ENCODE data around the gene SEMA3B. TPM values are rescaled to one million over a fixed set of nuclear protein-coding genes. Genes with fewer than 3 reads are reported as not detected.
"Not testable (repeated sequence)": the region's sequence is repeated elsewhere in the genome, so short reads cannot be mapped to it uniquely, and the experiment has no call there.

SEMA3B gene
- total RNA-seq, 2 experiments from 2014 or later = 0.52 to 0.84 TPM

DNA sequence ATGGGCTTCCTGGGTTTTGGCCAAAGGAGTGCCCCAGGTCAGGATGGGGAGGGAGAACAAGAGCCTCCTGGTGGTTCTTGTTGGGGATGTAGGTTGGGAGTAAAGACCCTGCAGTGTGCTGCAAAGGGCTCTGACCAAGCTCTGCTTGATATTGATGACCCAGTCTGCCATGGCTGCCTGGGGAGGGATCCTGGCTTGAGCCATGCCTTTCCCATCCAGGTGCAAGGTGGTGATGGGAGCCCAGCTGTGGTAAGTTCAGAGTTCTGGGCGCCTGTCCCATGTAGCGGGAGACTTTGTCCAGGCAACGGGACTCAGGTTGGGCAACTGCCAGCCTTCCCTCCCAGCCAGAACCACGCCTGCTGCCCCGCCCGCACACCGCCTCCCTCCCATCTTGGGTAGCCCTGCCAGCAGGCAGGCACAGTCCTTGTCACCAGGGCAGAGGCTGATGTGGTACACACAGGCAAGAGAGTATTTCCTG lies 30.4 kb upstream of the SEMA3B start:
- Mint-ChIP-seq H3K36me3 (ENCODE audit: low read depth) (peaks cover 50% of the 10 kb centered on the region), H3K4me1 (ENCODE audit: low read depth) (peaks cover 67% of the 10 kb centered on the region), H3K4me3 (peak overlapping the region; percentile 99), H3K27me3 (ENCODE audit: low read depth) (no peaks in the 10 kb centered on the region), H3K27ac (peak overlapping the region; percentile 93), H3K9me3 (ENCODE audit: insufficient read depth) (no peaks in the 10 kb centered on the region)
- ChIA-PET CTCF (interaction anchor here (1.0 to 6.7 kb wide), 2 partner anchors 6 to 44 kb away, joined by 3 to 122 read pairs; no protein-coding TSS in a partner anchor), POLR2A (interaction anchor here (1.0 to 3.6 kb wide), 4 partner anchors 8 to 61 kb away, joined by 3 to 24 read pairs (median 12); partner anchors contain the start of genes HYAL3 and NAA80)
- DNase-seq = no peak
- no peak for ATAC-seq

DNA sequence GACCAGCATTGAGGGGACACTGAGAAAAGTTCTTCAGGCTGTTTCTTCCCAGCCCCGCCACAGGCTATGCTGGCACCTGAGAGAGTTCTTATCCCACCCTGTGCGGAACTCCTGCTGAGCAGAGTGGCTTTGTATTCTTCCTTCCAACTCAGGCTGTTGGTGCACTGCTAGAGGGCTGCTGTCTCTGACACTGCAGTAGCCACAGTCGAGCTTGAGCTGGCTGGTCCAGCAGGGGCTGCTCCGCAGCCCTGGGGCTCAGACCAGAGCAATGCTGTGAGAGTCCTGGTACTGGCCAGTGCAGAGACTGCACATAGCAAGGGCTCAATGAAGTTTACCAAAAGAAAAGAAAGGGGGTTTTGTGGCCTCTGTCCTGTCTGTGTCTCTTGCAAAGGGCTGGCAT lies 29.3 kb upstream of the SEMA3B start:
- no peaks in the 10 kb centered on the region for H3K27me3 Mint-ChIP-seq (ENCODE audit: low read depth)
- no peak for DNase-seq
- ChIA-PET POLR2A (no interaction called here), CTCF (interaction anchor here (0.8 to 0.9 kb wide), 2 partner anchors 13 to 45 kb away, joined by 3 to 4 read pairs; no protein-coding TSS in a partner anchor)
- H3K4me3 Mint-ChIP-seq = peak overlapping the region; percentile 99
- no peak for ATAC-seq
- H3K27ac Mint-ChIP-seq = peak overlapping the region; percentile 93
- peaks cover 57% of the 10 kb centered on the region for H3K36me3 Mint-ChIP-seq (ENCODE audit: low read depth)
- H3K9me3 Mint-ChIP-seq (ENCODE audit: insufficient read depth) = no peaks in the 10 kb centered on the region
- H3K4me1 Mint-ChIP-seq (ENCODE audit: low read depth) = peaks cover 72% of the 10 kb centered on the region

DNA sequence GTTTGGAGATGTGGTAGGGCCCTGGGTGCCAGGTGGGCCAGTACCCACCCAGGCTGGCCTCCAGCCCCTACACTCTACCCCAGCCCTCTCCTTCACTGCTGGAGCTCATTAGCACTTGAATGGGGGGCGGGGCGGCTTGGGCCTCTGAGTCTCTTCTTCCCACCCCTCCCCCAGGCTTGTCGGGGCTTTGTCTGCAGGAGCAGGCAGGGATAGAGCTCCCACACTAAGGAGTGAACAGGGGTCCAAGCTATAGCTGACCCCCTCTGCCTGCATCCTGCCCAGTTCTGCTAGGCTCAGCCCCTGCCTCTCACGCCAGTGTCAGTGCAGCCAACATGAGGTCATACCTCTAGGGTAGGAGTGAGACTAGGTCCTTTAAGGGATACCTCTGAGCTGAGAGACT lies 27.8 kb upstream of the SEMA3B start:
- POLR2A ChIA-PET = interaction anchor here (1.0 to 4.0 kb wide), 3 partner anchors 13 to 96 kb away, joined by 3 to 17 read pairs (median 4); partner anchors contain the start of gene IFRD2
- Mint-ChIP-seq H3K4me1 (ENCODE audit: low read depth) (peaks cover 76% of the 10 kb centered on the region), H3K36me3 (ENCODE audit: low read depth) (peaks cover 59% of the 10 kb centered on the region), H3K27ac (peak overlapping the region; percentile 95), H3K9me3 (ENCODE audit: insufficient read depth) (no peaks in the 10 kb centered on the region), H3K27me3 (ENCODE audit: low read depth) (no peaks in the 10 kb centered on the region), H3K4me3 (peak overlapping the region; percentile 71)
- CTCF ChIA-PET = interaction anchor here (1.0 to 4.1 kb wide), 2 partner anchors 13 to 46 kb away, joined by 3 to 55 read pairs; no protein-coding TSS in a partner anchor
- no peak for DNase-seq
- ATAC-seq = no peak

DNA sequence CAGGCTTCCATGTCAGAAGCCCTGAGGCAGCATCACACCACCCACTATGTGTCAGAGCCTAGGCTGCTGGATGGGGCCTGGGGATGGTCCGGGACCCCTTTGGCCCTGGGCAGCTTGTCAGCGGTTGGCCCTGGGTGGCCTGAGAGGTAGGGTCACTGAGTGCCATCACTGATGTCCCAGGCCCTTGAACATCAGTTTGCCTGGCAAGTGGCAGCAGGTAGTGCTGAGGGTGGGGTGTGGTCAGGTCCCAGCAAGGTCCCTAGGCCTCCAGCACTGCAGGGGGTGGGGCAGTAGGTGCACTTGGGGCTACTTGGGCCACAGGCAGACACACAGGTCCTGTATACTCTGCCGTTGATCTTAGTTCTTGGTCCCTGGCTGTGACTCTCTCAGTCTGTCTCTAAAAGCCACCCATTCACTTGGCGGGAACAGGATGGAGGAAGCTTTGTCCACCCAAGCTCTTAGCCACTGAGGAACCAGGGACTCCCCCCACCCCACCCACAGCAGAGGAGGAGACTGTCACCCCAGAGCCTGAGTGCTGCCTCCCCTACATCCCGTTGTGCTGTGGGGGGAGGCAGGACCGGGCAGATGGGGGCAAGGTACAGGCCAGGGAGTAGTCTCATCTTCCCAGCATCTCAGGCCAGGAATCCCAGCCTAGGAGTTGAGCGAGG lies 27.1 kb upstream of the SEMA3B start:
- no peak for ATAC-seq
- DNase-seq = peak; percentile 43
- Mint-ChIP-seq H3K4me1 (ENCODE audit: low read depth) (peaks cover 83% of the 10 kb centered on the region), H3K27me3 (ENCODE audit: low read depth) (no peaks in the 10 kb centered on the region), H3K27ac (peak overlapping the region; percentile 95), H3K4me3 (peak overlapping the region; percentile 71), H3K9me3 (ENCODE audit: insufficient read depth) (no peaks in the 10 kb centered on the region), H3K36me3 (ENCODE audit: low read depth) (peaks cover 57% of the 10 kb centered on the region)
- POLR2A ChIA-PET = interaction anchor here (1.0 to 4.0 kb wide), 4 partner anchors 14 to 96 kb away, joined by 3 to 17 read pairs (median 4); partner anchors contain the start of gene IFRD2
- CTCF ChIA-PET = interaction anchor here (0.5 to 4.1 kb wide), 5 partner anchors 14 to 303 kb away, joined by 3 to 55 read pairs (median 3); no protein-coding TSS in a partner anchor

DNA sequence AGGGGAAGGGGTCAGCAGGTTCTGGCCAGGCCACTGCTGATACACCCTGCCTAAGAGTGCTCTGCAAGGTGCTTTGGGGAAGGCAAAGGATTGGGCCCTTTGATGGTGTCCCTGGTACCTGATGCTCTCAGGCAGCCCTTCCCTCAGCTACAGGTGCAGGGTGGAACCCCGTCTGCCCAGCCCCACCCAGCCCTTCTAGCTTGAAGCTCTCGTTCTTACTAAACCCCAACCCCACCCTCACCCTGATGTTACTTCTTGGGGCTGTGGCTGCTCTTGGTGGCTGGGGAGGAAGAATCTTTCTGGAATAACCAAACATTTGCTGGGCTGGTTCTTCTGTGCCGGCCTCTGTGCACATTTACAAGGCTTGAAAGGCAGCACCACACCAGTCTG lies 26.6 kb upstream of the SEMA3B start:
- Mint-ChIP-seq H3K4me3 (peak overlapping the region; percentile 71), H3K36me3 (ENCODE audit: low read depth) (peaks cover 55% of the 10 kb centered on the region), H3K9me3 (ENCODE audit: insufficient read depth) (no peaks in the 10 kb centered on the region), H3K27me3 (ENCODE audit: low read depth) (no peaks in the 10 kb centered on the region), H3K27ac (peak overlapping the region; percentile 95), H3K4me1 (ENCODE audit: low read depth) (peaks cover 88% of the 10 kb centered on the region)
- ATAC-seq (no peak), DNase-seq (peak; percentile 35)
- ChIA-PET POLR2A (interaction anchor here (1.0 to 4.0 kb wide), 2 partner anchors 14 to 48 kb away, joined by 3 to 17 read pairs; no protein-coding TSS in a partner anchor), CTCF (interaction anchor here (0.9 to 5.0 kb wide), 7 partner anchors 7 to 79 kb away, joined by 3 to 122 read pairs (median 10); partner anchors contain the start of gene GNAI2)

DNA sequence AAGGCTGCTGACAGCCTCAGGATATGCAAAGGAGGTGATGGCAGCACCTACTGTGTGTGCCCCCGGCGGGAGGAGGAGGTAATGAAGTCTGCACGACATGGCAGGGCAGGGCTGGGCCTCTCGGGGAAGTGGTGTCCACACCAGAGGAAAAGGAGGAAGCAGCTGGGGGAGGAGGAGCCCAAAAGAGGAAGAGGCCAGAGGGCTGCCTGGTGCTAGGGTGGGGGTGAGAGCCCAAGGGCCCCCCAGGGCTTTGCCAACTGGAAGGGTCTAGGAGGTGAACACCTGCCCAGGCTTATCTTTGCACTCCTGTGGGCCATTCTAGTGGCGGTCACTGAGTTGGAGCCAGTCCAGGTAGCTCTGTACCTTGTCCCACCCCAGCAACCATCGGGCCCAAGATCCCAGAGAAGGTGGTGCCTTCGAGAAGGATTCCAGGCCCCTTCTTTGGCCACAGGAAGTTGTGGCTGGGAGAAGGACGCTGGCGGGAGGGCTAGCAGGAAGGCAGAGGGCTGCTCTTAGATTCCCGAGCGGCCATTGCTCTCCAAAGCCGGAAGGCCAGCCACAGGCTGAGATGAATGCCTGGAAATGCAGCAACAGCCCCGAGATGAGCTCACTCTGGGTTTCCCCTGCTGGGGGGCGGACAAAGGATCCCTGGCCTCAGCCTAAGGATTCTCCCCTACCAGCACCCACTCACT lies 25.9 kb upstream of the SEMA3B start:
- H3K27ac Mint-ChIP-seq = peak overlapping the region; percentile 95
- H3K9me3 Mint-ChIP-seq (ENCODE audit: insufficient read depth) = no peaks in the 10 kb centered on the region
- H3K27me3 Mint-ChIP-seq (ENCODE audit: low read depth) = no peaks in the 10 kb centered on the region
- peak overlapping the region; percentile 71 for H3K4me3 Mint-ChIP-seq
- DNase-seq (peak; percentile 52), ATAC-seq (no peak)
- ChIA-PET POLR2A (interaction anchor here (1.1 to 4.0 kb wide), 2 partner anchors 15 to 49 kb away, joined by 3 to 17 read pairs; partner anchors contain the start of gene IFRD2), CTCF (interaction anchor here (0.6 to 5.0 kb wide), 11 partner anchors 8 to 409 kb away, joined by 3 to 122 read pairs (median 6); partner anchors contain the start of gene GNAI2)
- peaks cover 51% of the 10 kb centered on the region for H3K36me3 Mint-ChIP-seq (ENCODE audit: low read depth)
- peaks cover 88% of the 10 kb centered on the region for H3K4me1 Mint-ChIP-seq (ENCODE audit: low read depth)

DNA sequence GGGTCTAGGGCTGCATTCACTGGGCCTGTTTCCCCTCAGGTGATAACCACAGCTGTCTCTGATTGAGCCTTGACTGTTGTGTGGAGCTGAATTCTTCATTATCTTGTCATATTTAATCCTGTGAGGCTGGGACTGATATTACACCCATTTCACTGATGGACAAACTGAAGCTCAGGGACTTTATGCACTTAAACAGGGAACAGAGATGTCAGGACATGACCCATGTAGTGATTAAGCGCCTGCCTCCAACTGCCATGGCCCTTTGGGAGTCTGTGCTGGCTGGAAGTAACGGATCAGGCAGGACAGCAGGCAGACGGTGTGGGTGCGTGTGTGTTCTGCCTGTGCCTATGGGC lies 25.4 kb upstream of the SEMA3B start:
- Mint-ChIP-seq H3K27ac (peak overlapping the region; percentile 95), H3K9me3 (ENCODE audit: insufficient read depth) (no peaks in the 10 kb centered on the region), H3K27me3 (ENCODE audit: low read depth) (no peaks in the 10 kb centered on the region), H3K36me3 (ENCODE audit: low read depth) (peaks cover 48% of the 10 kb centered on the region), H3K4me1 (ENCODE audit: low read depth) (peaks cover 89% of the 10 kb centered on the region), H3K4me3 (no peak overlapping the region)
- no peak for DNase-seq
- POLR2A ChIA-PET = interaction anchor here (0.6 to 4.0 kb wide), 3 partner anchors 8 to 48 kb away, joined by 3 to 17 read pairs (median 3); partner anchors contain the start of genes GNAI2 and IFRD2
- no peak for ATAC-seq
- CTCF ChIA-PET = interaction anchor here (0.6 to 5.0 kb wide), 11 partner anchors 8 to 408 kb away, joined by 3 to 122 read pairs (median 6); partner anchors contain the start of gene GNAI2

DNA sequence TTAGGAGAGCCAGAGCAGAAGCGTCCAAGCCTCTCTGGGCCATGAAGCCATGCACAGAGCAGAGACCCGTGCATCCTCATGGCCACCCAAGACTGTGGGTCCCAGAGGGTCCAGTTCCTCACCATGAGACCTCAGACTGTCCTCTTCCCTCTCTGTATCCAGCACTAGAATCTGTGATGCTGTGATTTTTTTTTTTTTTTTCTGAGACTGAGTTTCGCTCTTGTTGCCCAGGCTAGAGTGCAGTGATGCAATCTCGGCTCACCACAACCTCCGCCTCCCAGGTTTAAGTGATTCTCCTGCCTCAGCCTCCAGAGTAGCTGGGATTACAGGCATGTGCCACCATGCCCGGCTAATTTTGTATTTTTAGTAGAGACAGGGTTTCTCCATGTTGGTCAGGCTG lies 24.1 kb upstream of the SEMA3B start:
- H3K27ac Mint-ChIP-seq = peak overlapping the region; percentile 91
- POLR2A ChIA-PET = interaction anchor here (2.7 to 4.0 kb wide), 2 partner anchors 17 kb away, joined by 17 to 23 read pairs; no protein-coding TSS in a partner anchor
- ATAC-seq; H3K9me3 Mint-ChIP-seq (ENCODE audit: insufficient read depth); DNase-seq; H3K27me3 Mint-ChIP-seq (ENCODE audit: low read depth): not testable (repeated sequence)
- H3K36me3 Mint-ChIP-seq (ENCODE audit: low read depth) = peaks cover 41% of the 10 kb centered on the region
- CTCF ChIA-PET = interaction anchor here (1.8 to 5.0 kb wide), 3 partner anchors 10 to 19 kb away, joined by 6 to 122 read pairs (median 55); partner anchors contain the start of gene GNAI2
- H3K4me3 Mint-ChIP-seq = peak overlapping the region; percentile 76
- peaks cover 83% of the 10 kb centered on the region for H3K4me1 Mint-ChIP-seq (ENCODE audit: low read depth)

DNA sequence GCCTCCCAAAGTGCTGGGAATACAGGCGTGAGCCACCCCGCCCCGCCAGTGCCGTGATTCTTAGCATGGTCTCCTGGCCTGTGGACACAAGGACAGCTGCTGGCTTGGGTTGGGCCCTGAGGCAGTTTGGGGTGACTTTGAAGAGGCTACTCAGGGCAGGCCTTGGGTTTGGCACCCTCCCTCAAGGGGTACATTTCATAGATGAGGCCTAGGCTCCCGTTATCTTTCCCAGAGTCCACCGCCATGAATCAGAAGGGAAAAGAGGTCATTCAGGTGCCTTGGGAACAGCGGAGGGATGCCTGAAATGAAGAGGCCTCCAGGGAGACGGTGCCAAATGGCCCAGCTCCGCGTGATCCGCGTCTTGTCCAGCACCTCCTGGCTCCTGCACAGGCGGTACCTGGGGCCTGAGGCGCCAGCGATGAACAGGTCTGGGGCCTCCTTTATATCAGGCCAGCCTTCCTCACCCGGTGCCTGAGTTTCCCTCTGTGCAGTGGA lies 23.6 kb upstream of the SEMA3B start:
- H3K27me3 Mint-ChIP-seq (ENCODE audit: low read depth) = no peaks in the 10 kb centered on the region
- ATAC-seq (no peak), DNase-seq (no peak)
- no peaks in the 10 kb centered on the region for H3K9me3 Mint-ChIP-seq (ENCODE audit: insufficient read depth)
- H3K4me1 Mint-ChIP-seq (ENCODE audit: low read depth) = peaks cover 78% of the 10 kb centered on the region
- peaks cover 41% of the 10 kb centered on the region for H3K36me3 Mint-ChIP-seq (ENCODE audit: low read depth)
- H3K27ac Mint-ChIP-seq = peak overlapping the region; percentile 91
- POLR2A ChIA-PET = interaction anchor here (2.7 kb wide), 1 partner anchor 17 kb away, joined by 23 read pairs; no protein-coding TSS in a partner anchor
- H3K4me3 Mint-ChIP-seq = peak overlapping the region; percentile 76
- CTCF ChIA-PET = interaction anchor here (5.0 kb wide), 1 partner anchor 10 kb away, joined by 122 read pairs; the partner anchor contains the start of gene GNAI2

DNA sequence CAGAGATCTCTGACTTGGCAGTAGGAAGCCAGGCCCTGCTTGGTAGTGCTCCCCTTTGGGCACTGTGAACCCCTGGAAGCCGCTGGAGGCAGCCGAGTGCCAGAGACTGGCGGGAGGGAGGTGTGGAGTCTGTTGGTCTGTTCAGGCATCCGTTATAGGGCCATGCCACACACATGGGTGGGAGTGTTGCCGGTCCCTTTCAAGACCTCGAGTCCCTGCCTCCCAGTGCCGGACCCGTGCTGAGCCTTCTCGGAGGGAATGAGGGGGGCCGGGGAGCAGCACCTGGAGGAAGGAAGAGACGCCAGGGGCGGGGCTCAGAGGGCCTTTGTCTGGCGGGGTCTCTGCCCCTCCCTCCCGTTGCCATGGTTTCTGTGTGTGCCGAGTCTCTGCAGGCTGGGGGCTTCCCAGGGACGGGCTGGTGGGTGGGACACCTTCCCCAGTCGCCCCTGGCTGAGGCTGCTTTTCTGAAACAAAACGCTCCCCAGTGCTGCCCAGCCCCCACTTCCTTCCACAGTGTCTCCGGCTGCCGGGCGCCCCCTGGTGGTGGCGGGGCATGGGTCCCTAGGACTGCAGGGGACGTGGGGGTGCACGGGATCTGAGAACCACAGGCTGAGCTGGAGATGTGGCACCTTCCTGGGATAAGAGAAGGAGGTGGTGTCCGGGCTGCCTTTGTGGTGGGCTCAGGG lies 23.0 kb upstream of the SEMA3B start:
- Mint-ChIP-seq H3K27me3 (ENCODE audit: low read depth) (no peaks in the 10 kb centered on the region), H3K27ac (peak overlapping the region; percentile 91), H3K36me3 (ENCODE audit: low read depth) (peaks cover 41% of the 10 kb centered on the region), H3K4me1 (ENCODE audit: low read depth) (peaks cover 74% of the 10 kb centered on the region), H3K9me3 (ENCODE audit: insufficient read depth) (no peaks in the 10 kb centered on the region), H3K4me3 (peak overlapping the region; percentile 76)
- POLR2A ChIA-PET = interaction anchor here (0.7 to 2.7 kb wide), 5 partner anchors 9 to 82 kb away, joined by 3 to 24 read pairs (median 5); partner anchors contain the start of genes GNAI2, HYAL3, NAA80 and TUSC2
- ATAC-seq (peak; percentile 83), DNase-seq (peak; percentile 96)
- CTCF ChIA-PET = interaction anchor here (0.6 to 5.0 kb wide), 41 partner anchors 8 to 388 kb away, joined by 3 to 180 read pairs (median 6); partner anchors contain the start of genes GNAI2, GNAT1, HYAL2 and HYAL3
